A673 (cell line): Measurements from ENCODE around the gene DOCK10. TPM values are rescaled to one million over a fixed set of nuclear protein-coding genes. Genes with fewer than 3 reads are reported as not detected.
A peak's percentile ranks its signal among the peaks of the same experiment; 100 is the strongest.

Experiments
- BruUV-seq: library from RNA; stranded (reverse); fragments of 400-500 nt; replicated peaks from 2 replicates; lab custom pipeline; 2021; lab: Mats Ljungman, UMichigan
- CTCF ChIA-PET: fragments of 300-600 bp; sonication (Branson Sonifier 250); formaldehyde crosslinking; loops from one replicate; lab custom pipeline; 2022; ENCODE audit warnings: antibody characterized with exemption; lab: Charles Lee
- POLR2A ChIA-PET: fragments of 300-600 bp; sonication (Branson Sonifier 250); formaldehyde crosslinking; loops from one replicate; lab custom pipeline; 2022; ENCODE audit warnings: antibody characterized with exemption; ENCODE audit not compliant: low non-redundant PET; lab: Charles Lee
- DNase-seq: peaks from one replicate; pipeline ENCODE4 v3.0.0-alpha.2; 2015; ENCODE audit warnings: low spot score
- H3K27ac ChIP-seq: fragments of 200-600 bp; sonication (generic); 2 replicates; pipeline ENCODE4 v1.5.1; 2016; ENCODE audit warnings: mixed run types, low read depth, mild to moderate bottlenecking, mixed read lengths, antibody characterized with exemption, low read length; ENCODE audit not compliant: poor library complexity, severe bottlenecking
- H3K27me3 ChIP-seq: fragments of 200-600 bp; sonication (generic); replicated peaks from 2 replicates; pipeline ENCODE4 v1.6.1; 2017; ENCODE audit warnings: mixed run types, low read depth, mild to moderate bottlenecking, mixed read lengths, antibody characterized with exemption, low read length; ENCODE audit not compliant: insufficient read depth, poor library complexity
- H3K36me3 ChIP-seq: fragments of 200-600 bp; sonication (generic); 2 replicates; pipeline ENCODE4 v1.6.1; 2016; ENCODE audit warnings: mixed run types, mild to moderate bottlenecking, mixed read lengths, antibody characterized with exemption, low read length; ENCODE audit not compliant: insufficient read depth, poor library complexity, severe bottlenecking
- H3K4me1 ChIP-seq: fragments of 200-600 bp; sonication (generic); 2 replicates; pipeline ENCODE4 v1.6.1; 2017; ENCODE audit warnings: mixed run types, mild to moderate bottlenecking, mixed read lengths, antibody characterized with exemption, low read length; ENCODE audit not compliant: insufficient read depth, poor library complexity, severe bottlenecking
- H3K4me3 ChIP-seq: fragments of 200-600 bp; sonication (generic); 2 replicates; pipeline ENCODE4 v1.5.1; 2016; ENCODE audit warnings: low read depth, mixed run types, mild to moderate bottlenecking, mixed read lengths, low read length; ENCODE audit not compliant: poor library complexity, severe bottlenecking
- H3K9me3 ChIP-seq: fragments of 200-600 bp; sonication (generic); 2 replicates; pipeline ENCODE4 v1.6.1; 2016; ENCODE audit warnings: mixed run types, low read depth, mild to moderate bottlenecking, mixed read lengths, antibody characterized with exemption, low read length; ENCODE audit not compliant: poor library complexity, severe bottlenecking
- CTCF ChIP-seq: fragments of 300-800, 200-600 bp; sonication (generic); conservative IDR thresholded peaks from 2 replicates; pipeline ENCODE4 v1.5.1; 2017; ENCODE audit warnings: low read depth, mild to moderate bottlenecking, antibody characterized with exemption, low read length, moderate library complexity, mixed read lengths
- EZH2 ChIP-seq: fragments of 200-600 bp; sonication (generic); IDR thresholded peaks from 2 replicates; pipeline ENCODE4 v1.6.1; 2017; ENCODE audit warnings: borderline replicate concordance, low read depth, mild to moderate bottlenecking, mixed read lengths, antibody characterized with exemption, low read length; ENCODE audit not compliant: poor library complexity, severe bottlenecking
- intact Hi-C: fragments of 100-400 bp; cut with micrococcal nuclease; formaldehyde crosslinking; loops from one replicate; pipeline ENCODE4 v1.10.0; 2022; ENCODE audit not compliant: unreplicated experiment
- total RNA-seq: library from RNA; stranded (reverse); gene quantifications from 2 replicates; pipeline ENCODE4 v1.2.3, GENCODE V29; 2021

DOCK10 gene
- total RNA-seq, 1 experiment from 2014 or later = 5.1 TPM

GRCh38 chr2:225041207-225041850 lies 939 bp downstream of the DOCK10 start:
- Histone ChIP-seq H3K9me3 (no peaks in the 10 kb centered on the region), H3K27me3 (peaks cover 69% of the 10 kb centered on the region), H3K27ac (no peak overlapping the region), H3K4me1 (peaks cover 8% of the 10 kb centered on the region), H3K4me3 (peak overlapping the region; percentile 53), H3K36me3 (no peaks in the 10 kb centered on the region)
- DNase-seq = peak; percentile 24
- intact Hi-C loops = no loop called here
- no peak for TF ChIP-seq CTCF
- TF ChIP-seq EZH2 = no peak
- no TSS peak for BruUV-seq
- ChIA-PET CTCF (no interaction called here), POLR2A (no interaction called here)

- intact Hi-C loops = no loop called here
- Histone ChIP-seq H3K4me3 (peak overlapping the region; percentile 53), H3K27ac (no peak overlapping the region), H3K27me3 (peaks cover 65% of the 10 kb centered on the region), H3K4me1 (peaks cover 8% of the 10 kb centered on the region), H3K36me3 (no peaks in the 10 kb centered on the region), H3K9me3 (no peaks in the 10 kb centered on the region)
- CTCF ChIA-PET = no interaction called here
- no TSS peak for BruUV-seq
- POLR2A ChIA-PET = no interaction called here
- peak; percentile 3 for DNase-seq
- no peak for TF ChIP-seq EZH2
Measured at GRCh38 chr2:225040856-225041206, 1.4 kb downstream of the DOCK10 start.

GRCh38 chr2:225040142-225040541 lies 2.1 kb downstream of the DOCK10 start:
- TF ChIP-seq CTCF (no peak), EZH2 (no peak)
- no TSS peak for BruUV-seq
- no peak for DNase-seq
- ChIA-PET CTCF (no interaction called here), POLR2A (no interaction called here)
- H3K27me3 ChIP-seq = peaks cover 59% of the 10 kb centered on the region
- H3K4me1 ChIP-seq = peaks cover 8% of the 10 kb centered on the region
- H3K36me3 ChIP-seq = no peaks in the 10 kb centered on the region
- H3K27ac ChIP-seq = no peak overlapping the region
- intact Hi-C loops = no loop called here
- H3K4me3 ChIP-seq = no peak overlapping the region
- H3K9me3 ChIP-seq = no peaks in the 10 kb centered on the region

- no TSS peak for BruUV-seq
- CTCF ChIA-PET = no interaction called here
Measured at GRCh38 chr2:225038231-225038523, 4.1 kb downstream of the DOCK10 start.

More at GRCh38 chr2:225038231-225038523, 4.1 kb downstream of the DOCK10 start:
- no peak overlapping the region for H3K4me3 ChIP-seq
- H3K4me1 ChIP-seq = peaks cover 8% of the 10 kb centered on the region
- intact Hi-C loops = no loop called here
- no peaks in the 10 kb centered on the region for H3K36me3 ChIP-seq
- DNase-seq = no peak
- peaks cover 39% of the 10 kb centered on the region for H3K27me3 ChIP-seq
- POLR2A ChIA-PET = no interaction called here
- TF ChIP-seq CTCF (no peak), EZH2 (no peak)
- no peak overlapping the region for H3K27ac ChIP-seq
- H3K9me3 ChIP-seq = no peaks in the 10 kb centered on the region
